Heart left ventricle (tissue), 16 donors: ENCODE results near the gene LRP5. TPM values are rescaled to one million over a fixed set of nuclear protein-coding genes. Genes with fewer than 3 reads are reported as not detected.

Source experiments
- ATAC-seq, 4 donors: fragments of 200-7000 bp; cut with Tn5 transposase; one replicate each; pipeline ENCODE4 v1.9.1; 2020 to 2022; ENCODE audit warnings: moderate library complexity in 4 of 4, mild to moderate bottlenecking in 3 of 4, moderate number of reproducible peaks in 1 of 4
- DNase-seq, 5 donors: peaks; one replicate each; pipeline ENCODE4 v3.0.0-alpha.2; 2020
- H3K27ac ChIP-seq, 12 donors: fragments of 200-600 bp; sonication (generic) in 4 of 12; one replicate each; pipeline versions ENCODE4 v1.5.0 to v1.8.0; 2016 to 2022; ENCODE audit warnings: mild to moderate bottlenecking in 2 of 12
- H3K27me3 ChIP-seq, 9 donors: fragments of 200-600 bp; sonication (generic) in 2 of 9; one replicate each; pipeline versions ENCODE4 v1.5.1 to v1.8.0; 2016 to 2022; ENCODE audit warnings: mild to moderate bottlenecking in 3 of 9
- H3K36me3 ChIP-seq, 9 donors: fragments of 200-600 bp; sonication (generic) in 2 of 9; one replicate each; pipeline versions ENCODE4 v1.5.0 to v1.8.0; 2018 to 2022; ENCODE audit warnings: mild to moderate bottlenecking in 2 of 9
- H3K4me1 ChIP-seq, 12 donors: fragments of 200-600 bp; sonication (generic) in 4 of 12; one replicate each; pipeline versions ENCODE4 v1.5.0 to v1.8.0; 2016 to 2022; ENCODE audit warnings: mild to moderate bottlenecking in 3 of 12
- H3K4me3 ChIP-seq, 12 donors: fragments of 200-600 bp; sonication (generic) in 4 of 12; one replicate each; pipeline versions ENCODE4 v1.5.0 to v1.8.0; 2017 to 2022; ENCODE audit warnings: mild to moderate bottlenecking in 9 of 12, moderate library complexity in 4 of 12
- H3K9me3 ChIP-seq, 12 donors: fragments of 200-600 bp; sonication (generic) in 4 of 12; one replicate each; pipeline versions ENCODE4 v1.5.0 to v1.8.0; 2016 to 2022; ENCODE audit warnings: mild to moderate bottlenecking in 1 of 12
- CTCF ChIP-seq, 12 donors: fragments of 200-600 bp; sonication (generic) in 4 of 12; IDR thresholded peaks; one replicate each; pipeline versions ENCODE4 v1.5.0 to v1.8.0; 2018 to 2022; ENCODE audit warnings: antibody characterized with exemption in 12 of 12, mild to moderate bottlenecking in 5 of 12
- POLR2A ChIP-seq, 2 donors: fragments of 450-650 bp; IDR thresholded peaks; one replicate each; pipeline ENCODE4 v1.6.1; 2017; ENCODE audit warnings: antibody characterized with exemption in 2 of 2, mild to moderate bottlenecking in 2 of 2, moderate library complexity in 2 of 2
- WGBS, 4 donors: extraction: QIAGEN DNeasy Blood & Tissue Kit in 2 of 4; methylation state at CpG; one replicate each; pipeline versions ENCODE4 v1.1.5 to v1.1.7; 2013 to 2018; 5-methylcytosine and 5-hydroxymethylcytosine counted together
- intact Hi-C, 10 donors: fragments of 100-400 bp; cut with DNase I; formaldehyde crosslinking; loops; one replicate each; pipeline versions ENCODE4 v1.11.1 to v1.14.2; 2022
- polyA plus RNA-seq, 2 donors: library from polyadenylated mRNA; stranded (reverse); fragments of 200-250 nt; gene quantifications; one replicate each; pipeline ENCODE4 v1.2.3, GENCODE V29; 2013
- total RNA-seq, 9 donors: library from RNA; depleted of rRNA in 2 of 9; stranded (reverse); fragments of >200 nt in 2 of 9; fragmentation: NEBNext Ultra II Directional in 3 of 9; extraction: Animal tissue kit (Norgen Biotek cat#: 25700) in 3 of 9; gene quantifications; one replicate each; pipeline versions ENCODE4 v1.1.0 to v1.2.4, GENCODE V29; 2016 to 2023
- donor health status: ischemic (EF 13 %, LVEDD 7.1; RV severe dilation, severe dysfunction).
- donor health status: healthy with polysubstance abuse.
- donor health status: DM: no; HTN: yes; CAD: no.
- donor health status: DM: no; HTN: no; CAD: no.
- donor health status: ischemic (EF 25% LVEDD 6.9; RV normal size, moderate dysfunction).
- donor health status: ischemic (EF 25% LVEDD 5.7; RV mildly dilated, moderate dysfunction).
- donor health status: healthy.
- donor health status: DM: yes; HTN: yes; CAD: no.
- donor health status: ischemic (EF 35%, LVEDD 5.7; RV mildly dilated, moderate dysfunction).
- donor health status: nonischemic (EF 11% LVEDD 7.7; RV severe dilation, severe dysfunction).
- donor health status: DM: yes; HTN: yes; CAD: no.
- donor health status: PGD.
- donor health status: ischemic (EF 29% LVEDD 5.4; RV normal size, mild dysfunction).
- donor health status: nonischemic (EF 23%, LVEDD 6.1; RV moderate dilation, normal function).

LRP5 gene
- total and polyA plus RNA-seq, 11 donors, result 30.2 to 62.5 (median 39.8) TPM

DNA sequence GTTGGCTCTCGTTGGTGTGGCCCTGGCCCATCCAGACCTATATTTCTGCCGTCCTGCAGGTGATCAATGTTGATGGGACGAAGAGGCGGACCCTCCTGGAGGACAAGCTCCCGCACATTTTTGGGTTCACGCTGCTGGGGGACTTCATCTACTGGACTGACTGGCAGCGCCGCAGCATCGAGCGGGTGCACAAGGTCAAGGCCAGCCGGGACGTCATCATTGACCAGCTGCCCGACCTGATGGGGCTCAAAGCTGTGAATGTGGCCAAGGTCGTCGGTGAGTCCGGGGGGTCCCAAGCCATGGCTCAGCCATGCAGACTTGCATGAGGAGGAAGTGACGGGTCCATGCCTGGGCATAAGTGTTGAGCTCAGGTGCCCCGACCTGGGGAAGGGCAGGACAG is 91.0 kb downstream of the LRP5 start:
- peaks cover 0 to 63% (median 30%) of the 10 kb centered on the region in 9 donors for H3K36me3 ChIP-seq
- no peaks in the 10 kb centered on the region for H3K27me3 ChIP-seq
- WGBS, 4 donors, result 96 to 98% (median 97%) methylated on average over 12 to 18 of the region's 18 CpGs
- no peak for ATAC-seq
- H3K4me3 ChIP-seq, result no peak overlapping the region
- intact Hi-C loops, result loop anchor here in 1 of 10 donors (5.0 kb wide), 1 partner anchor 44 kb away; no protein-coding TSS in a partner anchor
- H3K4me1 ChIP-seq, result peaks cover 9 to 39% (median 27%) of the 10 kb centered on the region in 12 donors
- no peak for TF ChIP-seq POLR2A (IDR thresholded peaks at IDR 0.05)
- TF ChIP-seq CTCF (IDR thresholded peaks at IDR 0.05), result no peak
- no peak overlapping the region for H3K27ac ChIP-seq
- no peaks in the 10 kb centered on the region for H3K9me3 ChIP-seq
- no peak for DNase-seq

- Histone ChIP-seq H3K36me3 (peaks cover 0 to 67% (median 30%) of the 10 kb centered on the region in 9 donors), H3K4me1 (peaks cover 9 to 35% (median 23%) of the 10 kb centered on the region in 12 donors), H3K27ac (no peak overlapping the region), H3K4me3 (no peak overlapping the region), H3K27me3 (no peaks in the 10 kb centered on the region), H3K9me3 (no peaks in the 10 kb centered on the region)
- ATAC-seq, result no peak
- intact Hi-C loops, result loop anchor here in 1 of 10 donors (5.0 kb wide), 1 partner anchor 43 kb away; no protein-coding TSS in a partner anchor
- DNase-seq, result no peak
- TF ChIP-seq CTCF (IDR thresholded peaks at IDR 0.05) (no peak), POLR2A (IDR thresholded peaks at IDR 0.05) (no peak)
- WGBS, 4 donors, result 92 to 96% (median 95%) methylated on average over 7 to 12 of the region's 12 CpGs
Observed at GRCh38 chr11:68403831-68404230, 91.4 kb downstream of the LRP5 start.

GRCh38 chr11:68406324-68407313 is 94.2 kb downstream of the LRP5 start:
- H3K4me1 ChIP-seq, result peaks cover 0 to 9% (median 3%) of the 10 kb centered on the region in 12 donors
- ATAC-seq, result no peak

More at GRCh38 chr11:68406324-68407313, 94.2 kb downstream of the LRP5 start:
- Histone ChIP-seq H3K27ac (peak overlapping the region in 1 of 12 donors; percentile 5), H3K27me3 (no peaks in the 10 kb centered on the region), H3K4me3 (no peak overlapping the region), H3K36me3 (peaks cover 2 to 91% (median 53%) of the 10 kb centered on the region in 9 donors), H3K9me3 (no peaks in the 10 kb centered on the region)
- no peak for DNase-seq
- WGBS, 4 donors, result 83 to 88% (median 86%) methylated on average over 27 to 34 of the region's 34 CpGs
- TF ChIP-seq CTCF (IDR thresholded peaks at IDR 0.05), result no peak
- TF ChIP-seq POLR2A (IDR thresholded peaks at IDR 0.05), result no peak
- intact Hi-C loops, result no loop called here
